ENCODE measurements around the gene IFNAR2.

DNA sequence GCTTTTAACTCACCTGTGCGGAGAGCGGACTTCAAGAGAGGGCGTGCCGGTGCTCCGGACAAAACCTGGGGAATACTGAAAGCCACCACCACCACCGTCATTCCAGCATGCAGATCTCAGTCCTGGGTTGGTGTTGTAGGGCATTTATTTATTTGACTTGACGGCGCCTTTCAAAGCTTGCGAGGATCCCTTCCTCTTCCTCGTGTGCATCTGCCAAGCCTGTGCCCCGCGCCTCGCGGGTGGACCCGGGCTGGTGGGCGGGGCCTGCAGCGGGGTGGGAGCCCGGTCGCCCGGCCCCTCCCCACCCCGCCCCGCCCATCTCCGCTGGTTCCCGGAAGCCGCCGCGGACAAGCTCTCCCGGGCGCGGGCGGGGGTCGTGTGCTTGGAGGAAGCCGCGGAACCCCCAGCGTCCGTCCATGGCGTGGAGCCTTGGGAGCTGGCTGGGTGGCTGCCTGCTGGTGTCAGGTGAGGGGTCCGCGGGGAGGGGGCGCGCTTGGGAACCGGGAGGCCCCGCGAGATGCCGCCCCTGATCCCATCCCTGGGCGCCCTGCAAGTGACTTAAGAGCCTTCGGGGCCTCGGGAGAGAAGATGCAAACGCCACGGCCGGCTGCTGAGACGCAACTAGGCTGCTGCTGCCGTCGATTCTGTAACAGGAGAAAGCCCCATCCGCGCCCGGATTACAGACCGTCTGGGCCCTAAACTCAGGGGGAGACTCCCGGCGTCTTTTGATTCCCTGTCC, 36.5 kb downstream of the IFNAR2 start, which contains the start of gene IL10RB:
- TF ChIP-seq POLR2AphosphoS5 (IDR thresholded peaks at IDR 0.05; ENCODE audit: insufficient read depth, low read depth, low read length) (peak; percentile 67), JUN (IDR thresholded peaks at IDR 0.05; ENCODE audit: borderline replicate concordance, insufficient read depth, insufficient read length, low read depth) (no peak), EZH2 (IDR thresholded peaks at IDR 0.05; ENCODE audit: borderline replicate concordance, low read depth, low read length, severe bottlenecking) (no peak), FOS (IDR thresholded peaks at IDR 0.05; ENCODE audit: borderline replicate concordance, insufficient read depth, low read length) (no peak)
- TF ChIP-seq, protein P1, sequence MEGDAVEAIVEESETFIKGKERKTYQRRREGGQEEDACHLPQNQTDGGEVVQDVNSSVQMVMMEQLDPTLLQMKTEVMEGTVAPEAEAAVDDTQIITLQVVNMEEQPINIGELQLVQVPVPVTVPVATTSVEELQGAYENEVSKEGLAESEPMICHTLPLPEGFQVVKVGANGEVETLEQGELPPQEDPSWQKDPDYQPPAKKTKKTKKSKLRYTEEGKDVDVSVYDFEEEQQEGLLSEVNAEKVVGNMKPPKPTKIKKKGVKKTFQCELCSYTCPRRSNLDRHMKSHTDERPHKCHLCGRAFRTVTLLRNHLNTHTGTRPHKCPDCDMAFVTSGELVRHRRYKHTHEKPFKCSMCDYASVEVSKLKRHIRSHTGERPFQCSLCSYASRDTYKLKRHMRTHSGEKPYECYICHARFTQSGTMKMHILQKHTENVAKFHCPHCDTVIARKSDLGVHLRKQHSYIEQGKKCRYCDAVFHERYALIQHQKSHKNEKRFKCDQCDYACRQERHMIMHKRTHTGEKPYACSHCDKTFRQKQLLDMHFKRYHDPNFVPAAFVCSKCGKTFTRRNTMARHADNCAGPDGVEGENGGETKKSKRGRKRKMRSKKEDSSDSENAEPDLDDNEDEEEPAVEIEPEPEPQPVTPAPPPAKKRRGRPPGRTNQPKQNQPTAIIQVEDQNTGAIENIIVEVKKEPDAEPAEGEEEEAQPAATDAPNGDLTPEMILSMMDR (IDR thresholded peaks at IDR 0.05; ENCODE audit: extremely low read depth in 1 of 2, insufficient read depth in 1 of 2, low read depth in 1 of 2, low read length in 2 of 2): no peak
